ENCODE results near the gene POM121. TPM values are rescaled to one million over a fixed set of nuclear protein-coding genes. Genes with fewer than 3 reads are reported as not detected.
A peak's percentile ranks its signal among the peaks of the same experiment; 100 is the strongest.
"Not testable (repeated sequence)": the region's sequence is repeated elsewhere in the genome, so short reads cannot be mapped to it uniquely, and the experiment has no call there.

POM121 gene
- total RNA-seq, 1 experiment from 2014 or later: 19.3 TPM

- H3K27ac ChIP-seq; H3K4me1 ChIP-seq; H3K4me3 ChIP-seq; H3K9me3 ChIP-seq (replicated peaks); DNase-seq; H3K27me3 ChIP-seq: not testable (repeated sequence)
- H3K36me3 ChIP-seq: peaks cover 13% of the 10 kb centered on the region; the same call in 1 of the 2 replicates
These were observed 17.3 kb downstream of the POM121 start for GRCh38 chr7:72942022-72942705.

GRCh38 chr7:72942956-72943355 lies 18.1 kb downstream of the POM121 start:
- not testable (repeated sequence) for DNase-seq; H3K4me1 ChIP-seq; H3K4me3 ChIP-seq; H3K9me3 ChIP-seq (replicated peaks); H3K27me3 ChIP-seq; H3K27ac ChIP-seq
- peaks cover 10% of the 10 kb centered on the region; the same call in 1 of the 2 replicates for H3K36me3 ChIP-seq

- H3K36me3 ChIP-seq; H3K9me3 ChIP-seq (replicated peaks); H3K4me3 ChIP-seq; H3K27me3 ChIP-seq; H3K27ac ChIP-seq; H3K4me1 ChIP-seq; DNase-seq: not testable (repeated sequence)
These were observed 20.0 kb downstream of the POM121 start for GRCh38 chr7:72944937-72945336.

- not testable (repeated sequence) for H3K9me3 ChIP-seq (replicated peaks); H3K36me3 ChIP-seq; H3K4me3 ChIP-seq; H3K27ac ChIP-seq; H3K27me3 ChIP-seq; DNase-seq; H3K4me1 ChIP-seq
These were observed 20.7 kb downstream of the POM121 start for GRCh38 chr7:72945597-72945996.

- not testable (repeated sequence) for H3K27ac ChIP-seq; H3K4me3 ChIP-seq; H3K9me3 ChIP-seq (replicated peaks); H3K27me3 ChIP-seq; H3K4me1 ChIP-seq; H3K36me3 ChIP-seq; DNase-seq
These were observed 21.3 kb downstream of the POM121 start for GRCh38 chr7:72946130-72946745.

DNA sequence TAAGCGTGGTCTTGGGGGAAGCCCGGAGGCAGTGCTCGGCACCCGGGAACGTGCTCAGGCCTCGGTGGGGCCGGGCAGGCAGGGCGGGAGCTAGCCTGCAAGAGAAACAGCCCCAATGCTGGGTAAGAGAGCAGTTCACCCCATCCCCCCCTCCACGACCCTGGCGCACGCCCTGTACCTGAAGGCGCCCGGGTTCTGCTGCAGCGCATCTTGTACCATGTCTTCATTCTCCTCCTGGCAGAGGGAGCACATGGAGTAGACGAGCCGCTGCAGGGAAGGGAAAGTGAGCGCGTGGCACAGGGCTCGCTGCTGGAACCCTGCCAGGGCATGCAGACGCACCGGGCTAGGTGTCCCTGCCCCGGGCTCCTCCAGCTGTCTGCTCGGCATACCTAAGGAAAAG lies 23.8 kb downstream of the POM121 start:
- H3K9me3 ChIP-seq (replicated peaks); H3K27me3 ChIP-seq; H3K27ac ChIP-seq; DNase-seq; H3K4me1 ChIP-seq; H3K36me3 ChIP-seq; H3K4me3 ChIP-seq: not testable (repeated sequence)

- H3K27ac ChIP-seq; H3K4me3 ChIP-seq; H3K36me3 ChIP-seq; H3K9me3 ChIP-seq (replicated peaks); H3K4me1 ChIP-seq; DNase-seq; H3K27me3 ChIP-seq: not testable (repeated sequence)
These were observed 24.4 kb downstream of the POM121 start for GRCh38 chr7:72949276-72949675.

- DNase-seq: peak; percentile 39 to 43
- H3K27ac ChIP-seq: not testable (repeated sequence)
These were observed 24.8 kb downstream of the POM121 start for GRCh38 chr7:72949686-72950085.

GRCh38 chr7:72950432-72950831 lies 25.5 kb downstream of the POM121 start:
- not testable (repeated sequence) for H3K9me3 ChIP-seq (replicated peaks); DNase-seq; H3K36me3 ChIP-seq; H3K27ac ChIP-seq; H3K27me3 ChIP-seq; H3K4me3 ChIP-seq; H3K4me1 ChIP-seq

More at GRCh38 chr7:72949686-72950085, 24.8 kb downstream of the POM121 start:
- not testable (repeated sequence) for H3K36me3 ChIP-seq; H3K27me3 ChIP-seq; H3K9me3 ChIP-seq (replicated peaks); H3K4me3 ChIP-seq; H3K4me1 ChIP-seq

DNA sequence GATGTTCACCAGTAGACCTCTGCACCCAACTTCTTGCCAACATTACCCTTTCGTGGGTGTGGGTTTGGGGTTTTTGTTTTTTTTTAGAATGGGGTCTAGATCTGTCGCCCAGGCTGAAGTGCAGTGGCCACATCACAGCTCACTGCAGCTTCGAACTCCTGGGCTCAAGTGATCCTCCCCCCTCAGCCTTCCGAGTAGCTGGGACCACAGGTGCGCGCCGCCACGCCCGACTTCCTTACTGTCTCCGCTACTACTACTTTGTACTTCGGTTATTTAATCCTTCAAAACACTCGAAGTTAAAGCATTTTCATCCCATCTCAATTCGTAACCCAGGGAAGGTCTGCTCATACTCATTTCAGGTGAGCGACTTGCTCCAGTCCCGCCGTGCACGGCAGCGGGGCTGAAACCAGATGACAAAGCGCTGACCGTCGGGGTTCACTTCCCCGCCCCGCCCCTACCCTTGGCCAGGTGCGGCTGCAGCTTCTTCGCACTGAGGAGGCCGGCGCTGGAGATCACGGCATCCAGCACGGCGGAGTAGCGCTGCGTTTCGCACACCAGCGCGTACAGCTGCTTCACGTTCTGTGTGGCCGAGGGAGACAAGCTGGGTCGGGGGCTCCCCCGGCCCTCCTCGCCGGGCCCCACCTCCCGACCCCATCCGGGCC lies 29.1 kb downstream of the POM121 start:
- not testable (repeated sequence) for H3K27ac ChIP-seq; DNase-seq; H3K4me1 ChIP-seq; H3K4me3 ChIP-seq; H3K36me3 ChIP-seq; H3K9me3 ChIP-seq (replicated peaks); H3K27me3 ChIP-seq

DNA sequence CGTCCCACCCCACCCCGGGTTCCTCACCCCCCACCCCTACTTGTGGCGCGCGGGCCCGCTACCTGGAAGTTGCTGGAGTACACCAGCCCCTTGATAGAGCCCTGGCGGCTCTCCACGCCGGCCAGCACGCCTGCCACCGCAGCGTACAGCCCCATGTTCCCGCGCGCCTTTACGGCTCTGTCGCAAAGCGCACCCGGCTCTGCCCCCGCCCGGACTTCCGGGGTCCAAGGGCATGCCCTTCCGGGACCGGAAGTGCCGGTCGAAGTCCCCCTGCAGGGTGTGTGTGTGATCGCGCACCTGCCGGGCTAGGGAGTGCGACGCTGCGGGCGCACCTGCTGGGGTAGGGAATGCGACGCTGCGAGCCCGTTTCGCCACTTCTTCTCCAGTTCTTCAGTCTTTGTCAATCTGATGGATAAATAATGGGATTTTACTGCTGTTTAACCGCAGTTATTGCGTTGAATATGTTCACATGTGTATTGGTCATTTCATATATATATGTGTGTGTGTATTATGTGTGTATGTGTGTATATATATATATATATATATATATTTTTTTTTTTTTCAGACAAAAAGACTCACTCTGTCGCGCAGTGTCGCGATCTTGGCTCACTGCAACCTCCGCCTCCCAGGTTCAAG lies 29.8 kb downstream of the POM121 start:
- H3K27me3 ChIP-seq; H3K27ac ChIP-seq; DNase-seq; H3K9me3 ChIP-seq (replicated peaks); H3K4me1 ChIP-seq; H3K36me3 ChIP-seq: not testable (repeated sequence)
- peak overlapping the region; percentile 41 for H3K4me3 ChIP-seq

GRCh38 chr7:72960029-72960428 lies 35.1 kb downstream of the POM121 start:
- H3K27ac ChIP-seq; H3K36me3 ChIP-seq; H3K27me3 ChIP-seq; DNase-seq; H3K4me3 ChIP-seq; H3K4me1 ChIP-seq; H3K9me3 ChIP-seq (replicated peaks): not testable (repeated sequence)

DNA sequence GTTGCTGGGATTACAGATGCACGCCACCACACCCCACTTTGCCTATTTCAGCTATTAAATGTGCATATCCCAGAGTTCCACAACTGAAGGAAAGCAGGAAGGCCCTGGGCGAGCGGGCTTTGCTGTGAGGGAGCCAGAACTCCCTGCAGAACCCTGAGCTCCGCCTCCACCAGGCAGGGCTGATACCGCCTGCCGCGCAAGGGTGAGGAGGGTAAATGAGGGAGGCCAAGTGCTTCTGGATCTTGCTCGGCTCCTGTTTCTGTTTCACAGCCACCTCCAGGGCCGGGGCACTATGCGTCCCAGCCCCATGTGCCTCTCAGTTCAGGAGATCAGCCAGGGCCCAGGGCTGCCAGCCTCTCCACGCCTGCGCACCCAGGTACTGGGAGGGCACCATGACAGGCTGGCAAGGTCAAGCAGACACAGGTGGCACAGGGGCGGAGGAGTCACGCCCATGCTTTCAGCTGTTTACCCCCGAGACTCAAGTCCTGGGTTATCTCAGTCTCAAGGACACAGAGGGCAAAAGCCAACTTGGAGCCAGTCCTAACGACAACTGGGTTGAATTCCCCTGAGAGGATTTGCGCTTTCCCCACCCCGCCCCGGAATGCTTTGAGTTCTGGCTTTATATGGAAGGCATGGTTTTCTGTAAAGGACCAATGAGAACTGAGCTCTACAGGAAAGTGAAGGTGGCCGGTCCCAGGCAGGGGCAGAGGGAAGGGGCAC lies 35.9 kb downstream of the POM121 start:
- not testable (repeated sequence) for H3K4me3 ChIP-seq; H3K27ac ChIP-seq; H3K27me3 ChIP-seq; H3K9me3 ChIP-seq (replicated peaks); DNase-seq; H3K4me1 ChIP-seq; H3K36me3 ChIP-seq

DNA sequence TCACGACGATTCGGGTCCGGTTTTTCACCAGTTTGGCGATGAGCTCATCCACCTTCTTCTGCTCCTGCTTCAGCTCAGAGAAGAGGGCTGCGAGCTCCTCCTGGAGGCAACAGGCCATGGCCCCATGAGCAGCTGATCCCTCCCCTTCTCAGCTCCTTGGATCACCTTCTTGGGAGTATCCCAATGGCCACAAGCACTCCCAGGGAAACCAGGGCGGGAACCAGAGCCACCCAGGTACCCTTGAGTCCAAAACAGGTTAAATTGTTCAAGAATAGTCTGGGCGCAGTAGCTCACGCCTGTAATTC lies 36.4 kb downstream of the POM121 start:
- not testable (repeated sequence) for H3K27me3 ChIP-seq; H3K4me1 ChIP-seq; DNase-seq; H3K4me3 ChIP-seq; H3K9me3 ChIP-seq (replicated peaks); H3K36me3 ChIP-seq; H3K27ac ChIP-seq

DNA sequence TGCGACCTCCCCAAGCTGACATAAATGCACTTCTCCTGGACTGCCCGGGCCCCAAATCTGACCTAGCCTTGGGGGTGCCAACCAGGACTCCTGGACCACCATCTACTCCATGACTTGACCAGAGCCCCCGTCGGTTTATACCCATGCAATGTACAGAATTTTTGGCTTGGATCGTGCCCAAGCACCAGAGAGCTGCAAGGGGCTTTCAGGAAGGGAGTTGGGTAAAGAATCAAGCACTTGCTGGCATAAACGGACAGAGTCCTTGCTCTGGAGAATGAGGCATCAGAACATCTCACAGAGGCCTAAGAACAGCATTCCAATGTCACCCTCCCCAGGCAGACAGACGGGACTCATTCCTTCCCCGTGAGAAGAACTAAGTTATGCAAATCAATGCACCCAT lies 38.2 kb downstream of the POM121 start:
- not testable (repeated sequence) for H3K27ac ChIP-seq; H3K4me3 ChIP-seq; H3K27me3 ChIP-seq; H3K9me3 ChIP-seq (replicated peaks); H3K4me1 ChIP-seq; H3K36me3 ChIP-seq; DNase-seq
